Skin epidermis (tissue), 12 donors: ENCODE results near the gene EPN3.

ENCODE experiments used
- H3K27ac ChIP-seq, 21 experiments: fragments of 200-600 bp; sonication (generic) in 11 of 21; one replicate each; pipeline ENCODE4 v1.5.0; 2020; ENCODE audit warnings: mild to moderate bottlenecking in 3 of 21, inconsistent platforms in 2 of 21, moderate library complexity in 2 of 21
- H3K4me3 ChIP-seq, 7 experiments: fragments of 200-600 bp; sonication (generic) in 2 of 7; one replicate each; pipeline ENCODE4 v1.5.0; 2020; ENCODE audit warnings: inconsistent platforms in 2 of 7, mild to moderate bottlenecking in 2 of 7, moderate library complexity in 1 of 7

The EPN3 gene

GRCh38 chr17:50581316-50581715, 48.8 kb downstream of the EPN3 start:
- no peak overlapping the region for H3K27ac ChIP-seq
- no peak overlapping the region for H3K4me3 ChIP-seq

- Histone ChIP-seq H3K27ac (no peak overlapping the region), H3K4me3 (no peak overlapping the region)
Observed at GRCh38 chr17:50582741-50583140, 50.2 kb downstream of the EPN3 start.

- no peak overlapping the region for H3K4me3 ChIP-seq
- no peak overlapping the region for H3K27ac ChIP-seq
Observed at GRCh38 chr17:50583641-50584040, 51.1 kb downstream of the EPN3 start.

DNA sequence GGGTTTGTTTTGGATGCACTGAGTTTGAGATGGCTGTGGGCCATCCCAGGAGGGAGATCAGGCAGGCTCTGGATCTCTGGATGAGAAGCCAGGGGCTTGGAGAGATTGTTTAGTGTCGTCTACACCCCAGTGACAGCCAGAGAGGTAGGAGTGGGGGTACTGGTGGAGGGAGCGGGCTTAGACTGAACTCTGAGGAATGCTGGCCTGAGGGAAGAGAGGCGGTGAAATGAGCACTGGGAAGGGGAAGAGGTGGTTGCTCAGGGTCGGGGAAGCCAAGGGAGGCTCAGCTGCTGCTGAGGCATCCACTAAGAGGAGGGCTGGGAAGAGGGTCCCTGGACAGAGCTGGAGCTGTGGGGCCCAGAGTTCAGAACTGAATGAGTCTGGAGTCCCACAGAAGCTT, 51.6 kb downstream of the EPN3 start:
- Histone ChIP-seq H3K4me3 (no peak overlapping the region), H3K27ac (no peak overlapping the region)

DNA sequence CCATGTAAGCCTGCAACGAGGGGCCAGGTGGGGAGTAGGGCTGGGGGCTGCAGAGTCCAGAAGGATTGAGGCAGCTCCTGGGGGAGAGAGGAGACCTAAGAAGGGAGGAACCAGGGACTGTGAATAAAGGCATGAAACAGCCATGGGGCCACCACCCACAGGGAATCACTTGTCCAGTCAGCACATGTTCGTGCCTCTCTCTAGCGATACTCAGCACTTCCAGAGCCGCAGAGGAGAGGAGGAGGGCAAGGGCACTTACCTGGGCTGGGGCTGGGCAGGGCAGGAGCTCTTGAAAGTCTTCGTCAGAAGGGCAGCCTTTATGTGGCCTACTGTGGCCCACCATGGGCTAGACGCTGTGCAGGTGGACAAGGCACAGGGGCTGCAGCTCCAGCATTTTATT, 52.2 kb downstream of the EPN3 start:
- Histone ChIP-seq H3K27ac (no peak overlapping the region), H3K4me3 (no peak overlapping the region)

DNA sequence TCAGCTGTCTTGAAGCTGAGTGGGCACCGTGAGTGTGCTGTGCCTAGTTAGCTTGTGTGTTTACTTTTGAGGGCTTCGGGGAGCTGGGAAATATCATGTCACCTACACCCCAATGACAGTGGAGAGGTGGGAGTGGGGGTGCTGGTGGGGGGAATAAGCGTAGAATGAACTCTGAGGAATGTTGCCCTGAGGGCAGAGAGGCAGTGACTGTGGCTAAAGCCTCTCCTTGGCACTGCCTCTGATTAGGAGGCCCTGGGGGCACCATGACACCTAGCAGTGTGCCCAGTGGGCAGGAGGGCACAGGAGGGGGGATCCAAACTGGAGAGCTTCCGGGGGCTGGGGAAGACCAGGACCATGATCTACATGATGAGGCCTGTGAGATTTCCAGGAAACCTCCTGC, 52.8 kb downstream of the EPN3 start:
- Histone ChIP-seq H3K27ac (no peak overlapping the region), H3K4me3 (no peak overlapping the region)

DNA sequence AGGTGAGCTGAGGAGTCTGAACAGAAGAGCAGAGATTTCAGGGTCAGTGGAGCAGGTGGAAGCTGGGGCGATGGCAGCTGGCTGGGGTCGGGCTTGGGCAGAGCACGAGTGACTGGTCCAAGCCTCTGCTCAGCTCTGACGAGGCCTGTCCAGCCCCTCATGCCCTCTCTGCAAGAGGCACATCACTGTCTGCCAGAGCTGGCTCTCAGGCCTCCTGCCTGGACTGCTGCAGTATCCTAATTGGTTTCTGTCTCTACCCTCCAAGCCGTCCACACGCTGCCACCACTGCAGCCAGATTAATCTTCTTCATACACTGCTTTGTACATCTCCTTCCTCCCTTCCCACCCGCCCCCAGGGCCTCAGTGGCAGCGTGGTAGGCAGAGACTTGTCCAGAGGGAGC, 53.4 kb downstream of the EPN3 start:
- H3K27ac ChIP-seq: no peak overlapping the region
- no peak overlapping the region for H3K4me3 ChIP-seq

- H3K27ac ChIP-seq: no peak overlapping the region
- no peak overlapping the region for H3K4me3 ChIP-seq
Observed at GRCh38 chr17:50586421-50587247, 54.1 kb downstream of the EPN3 start.

DNA sequence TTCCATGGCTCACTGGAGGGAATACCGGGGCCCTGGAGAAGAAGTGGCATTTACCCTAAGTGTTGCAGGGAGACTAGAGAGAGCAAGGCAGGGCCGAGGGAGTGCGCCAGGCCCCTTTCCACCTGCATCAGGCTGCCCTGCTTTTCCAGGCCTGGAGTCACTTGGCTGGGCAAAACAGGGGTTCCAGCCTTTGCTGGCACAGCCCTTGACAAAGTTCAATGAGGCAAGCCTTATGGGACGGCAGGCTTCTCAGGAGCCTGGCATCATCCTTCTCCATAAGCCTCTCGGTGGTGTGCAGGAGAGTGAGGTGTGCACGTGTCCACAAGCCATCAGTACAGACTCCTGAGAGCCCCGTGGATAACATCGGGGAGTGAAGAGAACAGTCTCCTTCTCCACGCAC, 55.0 kb downstream of the EPN3 start:
- H3K27ac ChIP-seq: no peak overlapping the region
- no peak overlapping the region for H3K4me3 ChIP-seq

- H3K4me3 ChIP-seq: no peak overlapping the region
- H3K27ac ChIP-seq: peak overlapping the region in 1 of 21 experiments; percentile 7
Observed at GRCh38 chr17:50588391-50589049, 56.0 kb downstream of the EPN3 start.

DNA sequence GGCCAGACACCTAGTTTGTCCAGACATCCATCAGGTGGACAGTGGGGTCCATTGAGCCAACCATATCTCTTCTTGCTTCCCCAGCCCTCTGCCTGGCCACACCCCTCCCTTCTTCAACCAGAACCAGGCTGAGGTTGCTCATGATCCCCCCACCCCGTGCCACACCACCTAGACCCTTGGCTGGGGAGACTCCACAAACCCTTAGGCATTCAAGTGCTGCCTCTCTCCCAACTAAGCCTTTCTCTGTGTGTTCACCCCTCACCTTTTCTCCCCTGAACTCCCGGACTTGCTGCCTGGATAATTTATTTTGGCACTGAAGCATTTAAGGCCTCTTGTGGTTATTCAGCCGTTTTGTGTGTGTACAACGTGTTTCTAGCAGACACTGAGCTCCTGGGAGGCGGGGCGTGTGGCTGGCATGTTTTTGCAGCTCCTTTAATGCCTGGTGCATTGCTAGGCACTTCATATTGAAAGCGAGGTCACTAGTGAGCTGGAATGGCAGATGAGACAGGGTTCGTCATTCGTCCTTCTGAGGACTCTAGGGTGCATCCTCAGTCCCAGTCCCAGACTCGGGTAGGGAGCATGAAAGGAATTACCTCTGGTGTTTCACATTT, 56.7 kb downstream of the EPN3 start:
- Histone ChIP-seq H3K27ac (peak overlapping the region in 1 of 21 experiments; percentile 7), H3K4me3 (no peak overlapping the region)

DNA sequence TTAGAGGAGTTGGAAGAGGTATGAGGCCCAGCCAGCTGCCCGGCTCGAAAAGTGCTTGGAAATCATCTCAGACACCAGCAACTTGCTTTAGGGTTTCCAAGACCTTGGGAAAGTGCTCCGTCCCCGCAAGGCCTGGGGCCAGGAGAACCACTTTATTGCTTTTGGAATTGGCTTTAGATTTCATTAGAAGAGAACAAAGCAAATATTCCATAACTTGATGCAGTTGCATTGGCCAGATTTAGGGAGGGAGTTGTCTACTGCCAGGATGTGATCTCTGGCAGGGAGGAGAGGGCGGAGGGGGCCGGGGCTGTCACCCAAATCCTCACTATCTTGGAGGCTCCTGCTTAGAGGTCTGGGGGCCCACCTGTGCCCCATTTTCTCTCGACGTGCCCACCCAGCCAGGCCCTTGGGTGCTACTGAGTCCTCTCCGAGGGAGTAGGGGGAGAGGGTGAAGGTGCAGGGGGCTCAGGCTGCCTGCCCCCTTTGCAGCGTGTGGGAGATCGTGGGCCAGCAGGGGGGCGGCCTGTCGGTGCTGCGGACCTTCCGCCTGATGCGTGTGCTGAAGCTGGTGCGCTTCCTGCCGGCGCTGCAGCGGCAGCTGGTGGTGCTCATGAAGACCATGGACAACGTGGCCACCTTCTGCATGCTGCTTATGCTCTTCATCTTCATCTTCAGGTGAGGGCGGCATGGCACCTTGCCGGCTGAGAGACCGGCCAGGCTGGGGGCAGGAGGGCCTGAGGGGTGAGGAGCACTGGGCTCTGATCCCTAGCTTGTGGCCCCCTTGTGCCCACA, 58.6 kb downstream of the EPN3 start:
- Histone ChIP-seq H3K27ac (peak overlapping the region in 1 of 21 experiments; percentile 67), H3K4me3 (no peak overlapping the region)

DNA sequence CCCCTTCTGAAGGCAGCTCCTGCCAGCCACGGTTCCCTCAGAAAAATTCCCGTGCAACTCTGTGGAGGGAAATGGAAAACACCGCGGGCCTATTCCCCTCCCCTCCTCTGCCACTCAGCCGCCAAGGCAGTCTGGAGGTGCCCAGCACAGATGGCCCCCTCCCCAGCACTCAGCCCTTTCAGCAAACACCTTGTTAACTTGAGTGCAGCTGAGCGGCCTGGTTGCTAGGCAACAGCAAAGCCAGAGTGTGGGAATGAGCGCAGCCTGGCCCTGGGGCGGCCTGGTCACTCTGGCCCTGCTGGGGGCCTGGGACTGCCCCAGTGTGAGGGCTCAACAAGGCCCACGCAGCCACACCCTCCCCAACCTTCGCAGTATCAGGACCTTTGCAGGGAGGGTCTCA, 60.8 kb downstream of the EPN3 start:
- no peak overlapping the region for H3K4me3 ChIP-seq
- H3K27ac ChIP-seq: no peak overlapping the region
